Measurements from ENCODE around the gene SDK2. TPM values are rescaled to one million over a fixed set of nuclear protein-coding genes. Genes with fewer than 3 reads are reported as not detected.

SDK2 gene
- polyA plus RNA-seq, 3 donors, result 0.01 TPM; not detected in 2

- Histone ChIP-seq H3K9ac (ENCODE audit: insufficient read depth, low read length, poor library complexity, severe bottlenecking) (no peak overlapping the region), H3K4me1 (ENCODE audit: control insufficient read depth in 1 of 2, insufficient read depth in 2 of 2, low read length in 2 of 2) (peaks cover 10 to 13% of the 10 kb centered on the region in 2 donors), H3K4me2 (replicated peaks; ENCODE audit: extremely low read depth, low read length, poor library complexity, severe bottlenecking) (no peak overlapping the region), H3K36me3 (replicated peaks in 1 of 2; ENCODE audit: control insufficient read depth in 1 of 2, insufficient read depth in 2 of 2, low read length in 2 of 2) (no peaks in the 10 kb centered on the region), H3K9me3 (replicated peaks in 1 of 2; ENCODE audit: control insufficient read depth in 1 of 2, insufficient read depth in 1 of 2, low read length in 2 of 2) (no peaks in the 10 kb centered on the region), H4K20me1 (ENCODE audit: insufficient read depth, low read length) (no peaks in the 10 kb centered on the region), H3K27me3 (ENCODE audit: control insufficient read depth in 2 of 2, insufficient read depth in 2 of 2, low read length in 2 of 2) (no peaks in the 10 kb centered on the region), H2AFZ (ENCODE audit: insufficient read depth, low read depth, low read length, poor library complexity, severe bottlenecking) (no peak overlapping the region), H3K4me3 (replicated peaks in 1 of 3; ENCODE audit: low read depth in 2 of 3, low read length in 3 of 3) (no peak overlapping the region), H3K79me2 (ENCODE audit: insufficient read depth, low read length) (no peaks in the 10 kb centered on the region), H3K27ac (ENCODE audit: low read depth in 1 of 2, low read length in 2 of 2) (no peak overlapping the region)
- no peak overlapping the region for H3K27ac Mint-ChIP-seq
- no peak overlapping the region for H3K4me3 Mint-ChIP-seq
- TF ChIP-seq, protein P1, sequence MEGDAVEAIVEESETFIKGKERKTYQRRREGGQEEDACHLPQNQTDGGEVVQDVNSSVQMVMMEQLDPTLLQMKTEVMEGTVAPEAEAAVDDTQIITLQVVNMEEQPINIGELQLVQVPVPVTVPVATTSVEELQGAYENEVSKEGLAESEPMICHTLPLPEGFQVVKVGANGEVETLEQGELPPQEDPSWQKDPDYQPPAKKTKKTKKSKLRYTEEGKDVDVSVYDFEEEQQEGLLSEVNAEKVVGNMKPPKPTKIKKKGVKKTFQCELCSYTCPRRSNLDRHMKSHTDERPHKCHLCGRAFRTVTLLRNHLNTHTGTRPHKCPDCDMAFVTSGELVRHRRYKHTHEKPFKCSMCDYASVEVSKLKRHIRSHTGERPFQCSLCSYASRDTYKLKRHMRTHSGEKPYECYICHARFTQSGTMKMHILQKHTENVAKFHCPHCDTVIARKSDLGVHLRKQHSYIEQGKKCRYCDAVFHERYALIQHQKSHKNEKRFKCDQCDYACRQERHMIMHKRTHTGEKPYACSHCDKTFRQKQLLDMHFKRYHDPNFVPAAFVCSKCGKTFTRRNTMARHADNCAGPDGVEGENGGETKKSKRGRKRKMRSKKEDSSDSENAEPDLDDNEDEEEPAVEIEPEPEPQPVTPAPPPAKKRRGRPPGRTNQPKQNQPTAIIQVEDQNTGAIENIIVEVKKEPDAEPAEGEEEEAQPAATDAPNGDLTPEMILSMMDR (IDR thresholded peaks at IDR 0.05), result no peak
- peaks cover 13% of the 10 kb centered on the region for H3K4me1 Mint-ChIP-seq
- no peaks in the 10 kb centered on the region for H3K36me3 Mint-ChIP-seq
- intact Hi-C loops (cut with micrococcal nuclease), result no loop called here
- peaks cover 0 to 3% (median 0%) of the 10 kb centered on the region in 3 donors for H3K27me3 Mint-ChIP-seq (ENCODE audit: low read depth in 3 of 3)
- no peaks in the 10 kb centered on the region for H3K9me3 Mint-ChIP-seq
- DNase-seq, result peak; percentile 1 to 42 (median 37)
- 75% methylated on average over 12 of the region's 12 CpGs for WGBS (ENCODE audit: insufficient coverage)
These were observed 302.2 kb downstream of the SDK2 start for GRCh38 chr17:73342050-73342522.

DNA sequence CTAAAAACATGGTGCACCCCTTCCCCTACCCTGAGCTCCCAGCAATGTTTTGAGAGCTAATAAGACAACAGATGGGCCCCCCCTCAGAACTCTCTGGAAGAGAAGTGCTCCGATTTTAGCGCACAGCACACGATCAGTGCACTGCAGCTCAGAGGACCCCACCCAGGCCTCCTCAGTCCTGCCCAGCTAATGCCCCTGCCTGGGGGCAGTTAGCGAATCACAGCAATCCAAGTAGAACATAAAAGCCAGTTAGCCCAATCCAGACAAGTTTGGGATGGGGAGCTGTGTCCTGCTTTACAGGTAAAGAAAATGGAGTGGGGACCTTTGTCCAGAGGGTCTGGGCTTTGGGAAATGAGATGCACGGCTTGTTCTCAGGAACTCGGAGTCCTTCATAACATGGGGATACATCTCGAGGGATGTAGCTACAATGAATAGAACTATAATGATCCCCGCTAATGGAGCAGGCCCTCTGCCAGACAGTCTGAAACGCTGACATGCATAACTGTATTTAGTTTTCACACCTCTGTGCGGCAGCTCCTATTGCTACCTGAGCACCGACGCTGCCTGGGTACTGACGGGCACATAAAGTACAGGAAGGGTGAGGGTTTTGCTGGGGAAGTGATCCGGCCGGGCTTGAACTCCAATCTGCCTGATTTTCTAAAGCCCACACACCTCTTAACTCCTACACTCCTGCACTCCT, 302.7 kb downstream of the SDK2 start:
- intact Hi-C loops (cut with micrococcal nuclease), result loop anchor here in 1 of 2 donors (2.0 kb wide), 1 partner anchor 29 kb away; the partner anchor contains the start of gene CDC42EP4
- H3K4me1 Mint-ChIP-seq, result peaks cover 13% of the 10 kb centered on the region
- Histone ChIP-seq H3K9ac (ENCODE audit: insufficient read depth, low read length, poor library complexity, severe bottlenecking) (no peak overlapping the region), H4K20me1 (ENCODE audit: insufficient read depth, low read length) (no peaks in the 10 kb centered on the region), H2AFZ (ENCODE audit: insufficient read depth, low read depth, low read length, poor library complexity, severe bottlenecking) (no peak overlapping the region), H3K4me3 (replicated peaks in 1 of 3; ENCODE audit: low read depth in 2 of 3, low read length in 3 of 3) (no peak overlapping the region), H3K27ac (ENCODE audit: low read depth in 1 of 2, low read length in 2 of 2) (no peak overlapping the region), H3K4me1 (ENCODE audit: control insufficient read depth in 1 of 2, insufficient read depth in 2 of 2, low read length in 2 of 2) (peaks cover 10 to 13% of the 10 kb centered on the region in 2 donors), H3K9me3 (replicated peaks in 1 of 2; ENCODE audit: control insufficient read depth in 1 of 2, insufficient read depth in 1 of 2, low read length in 2 of 2) (no peaks in the 10 kb centered on the region), H3K79me2 (ENCODE audit: insufficient read depth, low read length) (no peaks in the 10 kb centered on the region), H3K27me3 (ENCODE audit: control insufficient read depth in 2 of 2, insufficient read depth in 2 of 2, low read length in 2 of 2) (no peaks in the 10 kb centered on the region), H3K36me3 (replicated peaks in 1 of 2; ENCODE audit: control insufficient read depth in 1 of 2, insufficient read depth in 2 of 2, low read length in 2 of 2) (no peaks in the 10 kb centered on the region), H3K4me2 (replicated peaks; ENCODE audit: extremely low read depth, low read length, poor library complexity, severe bottlenecking) (no peak overlapping the region)
- peak overlapping the region in 2 of 7 donors; percentile 10 to 50 for H3K27ac Mint-ChIP-seq
- peaks cover 0 to 3% (median 0%) of the 10 kb centered on the region in 3 donors for H3K27me3 Mint-ChIP-seq (ENCODE audit: low read depth in 3 of 3)
- 98% methylated on average over 7 of the region's 15 CpGs for WGBS (ENCODE audit: insufficient coverage)
- no peak for DNase-seq
- no peak overlapping the region for H3K4me3 Mint-ChIP-seq
- H3K9me3 Mint-ChIP-seq, result no peaks in the 10 kb centered on the region
- H3K36me3 Mint-ChIP-seq, result no peaks in the 10 kb centered on the region
- TF ChIP-seq, protein P1 (IDR thresholded peaks at IDR 0.05), result no peak
